Measurements from ENCODE around the gene PRPS1. TPM values are rescaled to one million over a fixed set of nuclear protein-coding genes. Genes with fewer than 3 reads are reported as not detected.
A peak's percentile ranks its signal among the peaks of the same experiment; 100 is the strongest.
"Not testable (repeated sequence)": the region's sequence is repeated elsewhere in the genome, so short reads cannot be mapped to it uniquely, and the experiment has no call there.

The PRPS1 gene
- 100 to 1,000 TPM in 1 of 2 donors, 10 to 100 TPM in 1; 59.2 to 104 TPM for total RNA-seq

GRCh38 chrX:107627838-107628661 is at the start of gene PRPS1:
Gene PRPS1 (plus strand): TSS chrX:107628510. CDS start chrX:107628629, 119 bp downstream.
- no peaks in the 10 kb centered on the region for H3K9me3 Mint-ChIP-seq
- no peaks in the 10 kb centered on the region for H3K36me3 Mint-ChIP-seq
- peak; percentile 90 for DNase-seq (ENCODE audit: low spot score)
- peak within 1 kb of the TSS; percentile 92 for H3K4me3 Mint-ChIP-seq
- peaks cover 20 to 23% of the 10 kb centered on the region in 2 donors for H3K4me1 Mint-ChIP-seq (ENCODE audit: low read depth in 2 of 2)
- H3K27ac Mint-ChIP-seq: peak within 1 kb of the TSS; percentile 73 to 79
- H3K27me3 Mint-ChIP-seq: peaks cover 0 to 16% of the 10 kb centered on the region in 2 donors
- peak; percentile 99 to 100 for ATAC-seq

- Mint-ChIP-seq H3K27ac (no peak overlapping the region), H3K27me3 (no peaks in the 10 kb centered on the region), H3K9me3 (no peaks in the 10 kb centered on the region), H3K4me3 (no peak overlapping the region), H3K36me3 (no peaks in the 10 kb centered on the region), H3K4me1 (ENCODE audit: low read depth in 2 of 2) (peaks cover 8 to 11% of the 10 kb centered on the region in 2 donors)
- no peak for DNase-seq (ENCODE audit: low spot score)
- ATAC-seq: no peak
These were observed 48.4 kb upstream of the PRPS1 start for GRCh38 chrX:107579956-107580355.

GRCh38 chrX:107581923-107582322 is 46.4 kb upstream of the PRPS1 start:
- H3K9me3 Mint-ChIP-seq: no peaks in the 10 kb centered on the region
- no peak for ATAC-seq
- H3K36me3 Mint-ChIP-seq: no peaks in the 10 kb centered on the region
- no peak overlapping the region for H3K4me3 Mint-ChIP-seq
- peaks cover 0 to 3% of the 10 kb centered on the region in 2 donors for H3K4me1 Mint-ChIP-seq (ENCODE audit: low read depth in 2 of 2)
- no peak overlapping the region for H3K27ac Mint-ChIP-seq
- no peak for DNase-seq (ENCODE audit: low spot score)
- H3K27me3 Mint-ChIP-seq: peaks cover 0 to 4% of the 10 kb centered on the region in 2 donors

GRCh38 chrX:107589243-107589642 is 39.1 kb upstream of the PRPS1 start:
- no peaks in the 10 kb centered on the region for H3K9me3 Mint-ChIP-seq
- H3K36me3 Mint-ChIP-seq: peaks cover 4% of the 10 kb centered on the region
- H3K27ac Mint-ChIP-seq: no peak overlapping the region
- peaks cover 0 to 15% of the 10 kb centered on the region in 2 donors for H3K27me3 Mint-ChIP-seq
- no peak for ATAC-seq
- no peak for DNase-seq (ENCODE audit: low spot score)
- peaks cover 0 to 6% of the 10 kb centered on the region in 2 donors for H3K4me1 Mint-ChIP-seq (ENCODE audit: low read depth in 2 of 2)
- H3K4me3 Mint-ChIP-seq: no peak overlapping the region

GRCh38 chrX:107596651-107597050 is 31.7 kb upstream of the PRPS1 start:
- no peak overlapping the region for H3K4me3 Mint-ChIP-seq
- no peaks in the 10 kb centered on the region for H3K9me3 Mint-ChIP-seq
- H3K36me3 Mint-ChIP-seq: no peaks in the 10 kb centered on the region
- peaks cover 0 to 2% of the 10 kb centered on the region in 2 donors for H3K4me1 Mint-ChIP-seq (ENCODE audit: low read depth in 2 of 2)
- H3K27ac Mint-ChIP-seq: no peak overlapping the region
- peaks cover 0 to 2% of the 10 kb centered on the region in 2 donors for H3K27me3 Mint-ChIP-seq
- ATAC-seq: no peak
- DNase-seq (ENCODE audit: low spot score): no peak

- H3K4me3 Mint-ChIP-seq: no peak overlapping the region
- peaks cover 0 to 2% of the 10 kb centered on the region in 2 donors for H3K27me3 Mint-ChIP-seq
- H3K27ac Mint-ChIP-seq: no peak overlapping the region
- ATAC-seq (no peak), DNase-seq (ENCODE audit: low spot score) (no peak)
- H3K36me3 Mint-ChIP-seq: no peaks in the 10 kb centered on the region
- no peaks in the 10 kb centered on the region for H3K4me1 Mint-ChIP-seq (ENCODE audit: low read depth in 2 of 2)
- no peaks in the 10 kb centered on the region for H3K9me3 Mint-ChIP-seq
These were observed 31.0 kb upstream of the PRPS1 start for GRCh38 chrX:107597264-107597663.

- Mint-ChIP-seq H3K27me3 (peaks cover 0 to 2% of the 10 kb centered on the region in 2 donors), H3K36me3 (no peaks in the 10 kb centered on the region), H3K4me1 (ENCODE audit: low read depth in 2 of 2) (no peaks in the 10 kb centered on the region), H3K27ac (no peak overlapping the region), H3K9me3 (no peaks in the 10 kb centered on the region), H3K4me3 (no peak overlapping the region)
- ATAC-seq: no peak
- no peak for DNase-seq (ENCODE audit: low spot score)
These were observed 30.5 kb upstream of the PRPS1 start for GRCh38 chrX:107597791-107598190.

- no peaks in the 10 kb centered on the region for H3K36me3 Mint-ChIP-seq
- no peaks in the 10 kb centered on the region for H3K9me3 Mint-ChIP-seq
- DNase-seq (ENCODE audit: low spot score) (no peak), ATAC-seq (no peak)
- no peak overlapping the region for H3K4me3 Mint-ChIP-seq
- no peaks in the 10 kb centered on the region for H3K4me1 Mint-ChIP-seq (ENCODE audit: low read depth in 2 of 2)
- H3K27ac Mint-ChIP-seq: no peak overlapping the region
- H3K27me3 Mint-ChIP-seq: no peaks in the 10 kb centered on the region
These were observed 28.9 kb upstream of the PRPS1 start for GRCh38 chrX:107599450-107599861.

GRCh38 chrX:107600366-107600765 is 27.9 kb upstream of the PRPS1 start:
- no peaks in the 10 kb centered on the region for H3K4me1 Mint-ChIP-seq (ENCODE audit: low read depth in 2 of 2)
- H3K27me3 Mint-ChIP-seq: no peaks in the 10 kb centered on the region
- no peaks in the 10 kb centered on the region for H3K9me3 Mint-ChIP-seq
- ATAC-seq (no peak), DNase-seq (ENCODE audit: low spot score) (no peak)
- H3K4me3 Mint-ChIP-seq: no peak overlapping the region
- no peaks in the 10 kb centered on the region for H3K36me3 Mint-ChIP-seq
- H3K27ac Mint-ChIP-seq: no peak overlapping the region

- Mint-ChIP-seq H3K9me3 (no peaks in the 10 kb centered on the region), H3K4me1 (ENCODE audit: low read depth in 2 of 2) (no peaks in the 10 kb centered on the region), H3K27ac (no peak overlapping the region), H3K27me3 (no peaks in the 10 kb centered on the region), H3K4me3 (no peak overlapping the region), H3K36me3 (no peaks in the 10 kb centered on the region)
- no peak for DNase-seq (ENCODE audit: low spot score)
- ATAC-seq: no peak
These were observed 27.0 kb upstream of the PRPS1 start for GRCh38 chrX:107601326-107601725.

GRCh38 chrX:107601759-107602158 is 26.6 kb upstream of the PRPS1 start:
- H3K4me3 Mint-ChIP-seq: no peak overlapping the region
- no peaks in the 10 kb centered on the region for H3K27me3 Mint-ChIP-seq
- no peak for DNase-seq (ENCODE audit: low spot score)
- no peak overlapping the region for H3K27ac Mint-ChIP-seq
- H3K9me3 Mint-ChIP-seq: no peaks in the 10 kb centered on the region
- ATAC-seq: no peak
- H3K4me1 Mint-ChIP-seq (ENCODE audit: low read depth in 2 of 2): no peaks in the 10 kb centered on the region
- no peaks in the 10 kb centered on the region for H3K36me3 Mint-ChIP-seq

- H3K27ac Mint-ChIP-seq: no peak overlapping the region
- H3K27me3 Mint-ChIP-seq: no peaks in the 10 kb centered on the region
- H3K4me1 Mint-ChIP-seq (ENCODE audit: low read depth in 2 of 2): no peaks in the 10 kb centered on the region
- DNase-seq (ENCODE audit: low spot score) (no peak), ATAC-seq (no peak)
- no peaks in the 10 kb centered on the region for H3K36me3 Mint-ChIP-seq
- no peaks in the 10 kb centered on the region for H3K9me3 Mint-ChIP-seq
- H3K4me3 Mint-ChIP-seq: no peak overlapping the region
These were observed 25.5 kb upstream of the PRPS1 start for GRCh38 chrX:107602694-107603239.

- DNase-seq (ENCODE audit: low spot score): no peak
- no peak overlapping the region for H3K4me3 Mint-ChIP-seq
- H3K36me3 Mint-ChIP-seq: no peaks in the 10 kb centered on the region
- no peak overlapping the region for H3K27ac Mint-ChIP-seq
- no peaks in the 10 kb centered on the region for H3K9me3 Mint-ChIP-seq
- ATAC-seq: no peak
- no peaks in the 10 kb centered on the region for H3K4me1 Mint-ChIP-seq (ENCODE audit: low read depth in 2 of 2)
- no peaks in the 10 kb centered on the region for H3K27me3 Mint-ChIP-seq
These were observed 24.7 kb upstream of the PRPS1 start for GRCh38 chrX:107603429-107604159.

GRCh38 chrX:107609061-107609460 is 19.2 kb upstream of the PRPS1 start:
- not testable (repeated sequence) for H3K4me3 Mint-ChIP-seq; H3K27me3 Mint-ChIP-seq; H3K36me3 Mint-ChIP-seq; DNase-seq (ENCODE audit: low spot score); H3K4me1 Mint-ChIP-seq (ENCODE audit: low read depth in 2 of 2); H3K9me3 Mint-ChIP-seq; ATAC-seq; H3K27ac Mint-ChIP-seq
